Measurements from ENCODE around the gene PSMB1.
"Not testable (repeated sequence)": the region's sequence is repeated elsewhere in the genome, so short reads cannot be mapped to it uniquely, and the experiment has no call there.

DNA sequence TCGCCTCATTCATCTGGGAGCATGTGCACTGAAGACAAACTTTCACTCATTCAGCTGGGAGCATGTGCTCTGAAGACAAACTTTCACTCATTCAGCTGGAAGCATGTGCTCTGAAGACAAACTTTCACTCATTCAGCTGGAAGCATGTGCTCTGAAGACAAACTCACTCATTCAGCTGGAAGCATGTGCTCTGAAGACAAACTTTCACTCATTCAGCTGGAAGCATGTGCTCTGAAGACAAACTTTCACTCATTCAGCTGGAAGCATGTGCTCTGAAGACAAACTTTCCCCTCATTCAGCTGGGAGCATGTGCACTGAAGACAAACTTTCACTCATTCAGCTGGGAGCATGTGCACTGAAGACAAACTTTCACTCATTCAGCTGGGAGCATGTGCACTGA is 44.8 kb downstream of the PSMB1 start:
- TF ChIP-seq SIRT6 (IDR thresholded peaks at IDR 0.05; ENCODE audit: low read depth, low read length); CREB1 (IDR thresholded peaks at IDR 0.05); CREB1 (CRISPR knock-in tag; IDR thresholded peaks at IDR 0.05); CBX5 (IDR thresholded peaks at IDR 0.05; ENCODE audit: borderline replicate concordance, low read depth): not testable (repeated sequence)
- TF ChIP-seq, protein P1, sequence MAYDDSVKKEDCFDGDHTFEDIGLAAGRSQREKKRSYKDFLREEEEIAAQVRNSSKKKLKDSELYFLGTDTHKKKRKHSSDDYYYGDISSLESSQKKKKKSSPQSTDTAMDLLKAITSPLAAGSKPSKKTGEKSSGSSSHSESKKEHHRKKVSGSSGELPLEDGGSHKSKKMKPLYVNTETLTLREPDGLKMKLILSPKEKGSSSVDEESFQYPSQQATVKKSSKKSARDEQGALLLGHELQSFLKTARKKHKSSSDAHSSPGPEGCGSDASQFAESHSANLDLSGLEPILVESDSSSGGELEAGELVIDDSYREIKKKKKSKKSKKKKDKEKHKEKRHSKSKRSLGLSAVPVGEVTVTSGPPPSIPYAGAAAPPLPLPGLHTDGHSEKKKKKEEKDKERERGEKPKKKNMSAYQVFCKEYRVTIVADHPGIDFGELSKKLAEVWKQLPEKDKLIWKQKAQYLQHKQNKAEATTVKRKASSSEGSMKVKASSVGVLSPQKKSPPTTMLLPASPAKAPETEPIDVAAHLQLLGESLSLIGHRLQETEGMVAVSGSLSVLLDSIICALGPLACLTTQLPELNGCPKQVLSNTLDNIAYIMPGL (CRISPR knock-in tag; IDR thresholded peaks at IDR 0.05), result not testable (repeated sequence)

Data from K562 (cell line).